Choroid plexus epithelial cell (primary cell): ENCODE measurements around the gene TBK1.
"Not testable (repeated sequence)": the region's sequence is repeated elsewhere in the genome, so short reads cannot be mapped to it uniquely, and the experiment has no call there.

ENCODE experiments used
- DNase-seq: peaks from one replicate; pipeline ENCODE4 v3.0.0-alpha.2; 2010; ENCODE audit warnings: low read depth
- H3K4me3 ChIP-seq: 2 replicates; pipeline ENCODE4 v1.5.1; 2011; ENCODE audit warnings: low read depth, mild to moderate bottlenecking, control low read depth, low read length, moderate library complexity
- TF ChIP-seq, protein P1 (sequence below): conservative IDR thresholded peaks from 2 replicates; pipeline ENCODE4 v1.5.1; 2011; ENCODE audit warnings: low read depth, mild to moderate bottlenecking, control low read depth, inconsistent platforms, low read length, moderate library complexity

TBK1 gene

DNA sequence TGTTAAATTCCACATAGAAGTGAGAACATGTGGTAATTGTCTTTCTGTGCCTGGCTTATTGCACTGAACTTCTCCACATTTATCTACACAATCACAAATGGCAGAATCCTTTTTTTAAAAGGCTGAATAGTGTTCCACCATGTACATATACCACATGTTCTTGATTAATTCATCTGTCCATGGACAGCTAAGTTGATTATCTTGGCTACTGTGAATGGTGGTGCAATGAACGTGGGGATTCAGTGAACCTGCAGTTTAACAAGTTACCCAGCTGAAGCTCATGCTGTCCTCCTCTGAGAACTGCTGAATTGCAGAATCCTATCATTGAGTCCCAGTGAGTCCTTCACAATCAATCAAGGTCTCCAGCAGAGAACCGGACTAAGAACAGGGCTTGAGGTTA lies 74.9 kb downstream of the TBK1 start:
- peak; percentile 58 for DNase-seq
- no peak overlapping the region for H3K4me3 ChIP-seq
- TF ChIP-seq, protein P1, sequence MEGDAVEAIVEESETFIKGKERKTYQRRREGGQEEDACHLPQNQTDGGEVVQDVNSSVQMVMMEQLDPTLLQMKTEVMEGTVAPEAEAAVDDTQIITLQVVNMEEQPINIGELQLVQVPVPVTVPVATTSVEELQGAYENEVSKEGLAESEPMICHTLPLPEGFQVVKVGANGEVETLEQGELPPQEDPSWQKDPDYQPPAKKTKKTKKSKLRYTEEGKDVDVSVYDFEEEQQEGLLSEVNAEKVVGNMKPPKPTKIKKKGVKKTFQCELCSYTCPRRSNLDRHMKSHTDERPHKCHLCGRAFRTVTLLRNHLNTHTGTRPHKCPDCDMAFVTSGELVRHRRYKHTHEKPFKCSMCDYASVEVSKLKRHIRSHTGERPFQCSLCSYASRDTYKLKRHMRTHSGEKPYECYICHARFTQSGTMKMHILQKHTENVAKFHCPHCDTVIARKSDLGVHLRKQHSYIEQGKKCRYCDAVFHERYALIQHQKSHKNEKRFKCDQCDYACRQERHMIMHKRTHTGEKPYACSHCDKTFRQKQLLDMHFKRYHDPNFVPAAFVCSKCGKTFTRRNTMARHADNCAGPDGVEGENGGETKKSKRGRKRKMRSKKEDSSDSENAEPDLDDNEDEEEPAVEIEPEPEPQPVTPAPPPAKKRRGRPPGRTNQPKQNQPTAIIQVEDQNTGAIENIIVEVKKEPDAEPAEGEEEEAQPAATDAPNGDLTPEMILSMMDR, result no peak

DNA sequence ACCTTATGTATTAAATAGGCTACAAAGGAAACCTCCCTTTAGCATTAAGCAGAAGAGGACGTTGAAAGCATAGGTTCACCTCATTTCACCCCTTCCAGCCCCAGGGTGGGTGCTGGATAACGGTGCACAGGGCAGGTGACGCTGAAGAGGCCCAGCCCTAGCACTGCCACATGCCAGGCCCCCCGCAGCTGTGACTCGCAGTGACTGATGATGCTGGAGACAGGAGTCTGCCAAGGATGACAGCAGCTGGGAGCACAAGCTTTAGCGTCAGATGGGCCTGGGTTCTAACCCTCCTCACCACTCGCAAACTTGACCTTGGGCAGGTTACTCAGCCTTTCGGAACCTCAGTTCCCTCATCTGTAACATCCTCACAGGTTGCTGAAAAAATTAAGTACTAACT lies 76.7 kb downstream of the TBK1 start:
- DNase-seq, result no peak
- TF ChIP-seq, protein P1, result no peak
- no peak overlapping the region for H3K4me3 ChIP-seq

DNA sequence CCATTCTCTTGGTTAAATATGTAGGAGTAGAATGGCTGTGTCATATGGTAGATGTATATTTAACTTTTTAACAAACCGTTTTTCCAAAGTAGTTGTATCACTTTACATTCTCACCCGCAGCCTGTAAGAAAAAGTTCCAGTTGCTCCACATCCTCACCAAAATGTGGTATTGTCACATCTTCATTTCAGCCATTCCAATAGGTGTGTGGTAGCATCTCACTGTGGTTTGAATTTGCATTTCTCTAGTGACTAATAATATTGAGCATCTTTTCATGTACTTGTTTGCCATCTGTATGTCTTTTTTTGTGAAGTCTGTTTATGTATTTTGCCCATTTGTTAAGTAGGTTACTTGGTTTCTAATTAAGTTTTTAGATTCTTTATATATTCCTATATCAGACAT lies 78.6 kb downstream of the TBK1 start:
- TF ChIP-seq, protein P1, result no peak
- no peak for DNase-seq
- no peak overlapping the region for H3K4me3 ChIP-seq

DNA sequence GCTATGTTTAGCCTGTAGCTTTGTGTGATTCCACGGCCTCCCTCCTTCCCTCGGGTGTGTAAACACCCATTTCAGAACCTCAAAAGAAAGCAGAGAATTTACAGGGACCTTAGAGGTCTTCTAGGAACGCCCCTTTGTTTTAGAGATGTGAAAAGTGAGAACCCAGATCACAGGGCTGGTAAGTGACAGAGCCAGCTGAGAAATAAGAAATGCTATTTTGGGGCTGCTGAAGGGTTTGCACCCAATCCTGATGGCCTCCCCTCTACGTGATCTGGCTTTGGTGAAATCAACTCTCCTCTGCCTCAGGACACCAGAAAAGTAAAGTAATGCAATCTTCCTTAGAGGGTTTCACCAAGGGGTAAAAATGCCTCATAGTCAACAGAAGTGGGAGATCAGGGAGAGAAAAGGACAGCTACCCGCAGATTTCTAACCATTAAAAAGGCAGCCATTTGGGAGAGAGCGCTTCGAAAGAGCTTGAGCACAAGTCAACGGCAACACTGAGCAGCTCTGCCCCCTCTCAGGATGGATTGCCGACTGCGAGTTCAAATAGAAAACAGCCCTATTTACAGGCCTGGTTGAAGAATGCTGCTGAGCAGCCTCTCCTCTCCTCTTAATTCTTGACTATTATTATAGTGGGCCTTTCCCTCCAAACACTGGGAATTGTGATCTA lies 79.9 kb downstream of the TBK1 start:
- DNase-seq, result no peak
- TF ChIP-seq, protein P1, result no peak
- H3K4me3 ChIP-seq, result no peak overlapping the region

DNA sequence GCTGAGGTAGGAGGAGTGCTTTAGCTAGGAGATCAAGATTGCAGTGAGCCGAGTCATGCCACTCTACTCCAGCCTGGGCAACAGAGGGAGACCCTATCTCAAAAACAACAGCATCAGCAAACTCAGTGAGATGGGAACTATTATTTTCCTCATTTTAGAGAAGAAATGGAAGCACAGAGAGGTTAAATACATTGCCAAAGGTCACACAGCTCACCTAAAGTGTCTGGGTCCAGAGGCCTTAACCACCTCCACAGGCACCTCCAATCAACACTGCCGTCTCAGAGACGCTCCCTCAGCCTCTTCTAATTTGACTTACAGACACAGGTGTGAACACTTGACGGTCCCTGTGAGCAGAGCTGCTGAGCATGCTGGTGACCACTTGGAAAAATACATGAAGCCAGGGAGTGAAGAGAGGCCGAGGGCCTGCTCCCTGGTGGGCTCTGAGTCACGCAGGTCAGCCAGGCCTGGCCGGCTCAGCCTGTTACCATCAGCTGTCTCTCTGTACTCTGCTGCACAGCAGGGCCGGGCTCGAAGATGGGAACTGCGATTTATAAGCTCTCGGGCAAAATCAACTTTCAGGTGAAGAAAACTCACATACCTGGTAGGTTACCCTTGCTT lies 80.9 kb downstream of the TBK1 start:
- DNase-seq, result no peak
- TF ChIP-seq, protein P1, result no peak

DNA sequence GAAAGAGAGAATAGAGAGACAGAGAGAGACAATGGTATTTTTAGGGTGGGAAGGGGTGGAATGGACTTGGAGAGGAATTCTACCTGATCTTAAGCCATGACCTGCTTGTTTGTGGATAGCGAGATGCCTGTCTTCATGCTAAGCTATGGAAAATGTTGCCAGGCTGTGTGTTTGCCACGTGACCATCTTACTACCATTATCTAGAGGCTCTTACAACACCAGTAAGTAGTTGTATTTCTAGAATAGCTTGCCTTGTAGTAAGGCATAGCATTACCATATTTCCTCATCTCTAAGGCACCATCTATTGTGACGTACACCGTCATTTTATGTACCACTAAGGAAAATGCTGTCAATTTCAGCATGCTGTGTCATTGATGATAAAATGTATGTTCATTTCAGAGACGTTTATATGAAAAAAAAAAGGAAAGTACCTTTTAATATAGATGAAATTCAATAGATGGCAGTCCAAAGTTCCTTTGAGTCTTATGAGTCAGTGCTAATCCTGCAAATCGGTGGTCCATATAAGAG lies 82.8 kb downstream of the TBK1 start:
- H3K4me3 ChIP-seq, result no peak overlapping the region
- TF ChIP-seq, protein P1, result no peak
- DNase-seq, result no peak

More for the DNA sequence above, 80.9 kb downstream of the TBK1 start:
- H3K4me3 ChIP-seq, result no peak overlapping the region

DNA sequence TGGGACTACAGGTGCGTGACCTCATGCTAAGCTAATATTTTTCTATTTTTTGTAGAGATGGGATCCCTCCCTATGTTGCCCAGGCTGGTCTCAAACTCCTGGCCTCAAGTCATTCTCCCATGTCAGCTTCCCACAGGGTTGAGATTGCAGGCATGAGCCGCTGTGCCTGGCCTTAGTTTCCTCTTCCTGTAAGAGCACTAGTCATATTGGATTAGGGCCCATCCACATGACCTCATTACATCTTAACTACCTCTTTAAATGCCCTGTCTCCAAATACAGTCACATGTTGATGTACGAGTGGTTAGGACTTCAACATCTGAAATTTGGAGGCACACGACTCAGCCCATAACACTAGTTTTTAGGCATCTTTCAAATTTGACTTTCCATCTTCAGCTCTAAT lies 86.2 kb downstream of the TBK1 start:
- no peak for DNase-seq
- no peak overlapping the region for H3K4me3 ChIP-seq
- TF ChIP-seq, protein P1, result no peak

DNA sequence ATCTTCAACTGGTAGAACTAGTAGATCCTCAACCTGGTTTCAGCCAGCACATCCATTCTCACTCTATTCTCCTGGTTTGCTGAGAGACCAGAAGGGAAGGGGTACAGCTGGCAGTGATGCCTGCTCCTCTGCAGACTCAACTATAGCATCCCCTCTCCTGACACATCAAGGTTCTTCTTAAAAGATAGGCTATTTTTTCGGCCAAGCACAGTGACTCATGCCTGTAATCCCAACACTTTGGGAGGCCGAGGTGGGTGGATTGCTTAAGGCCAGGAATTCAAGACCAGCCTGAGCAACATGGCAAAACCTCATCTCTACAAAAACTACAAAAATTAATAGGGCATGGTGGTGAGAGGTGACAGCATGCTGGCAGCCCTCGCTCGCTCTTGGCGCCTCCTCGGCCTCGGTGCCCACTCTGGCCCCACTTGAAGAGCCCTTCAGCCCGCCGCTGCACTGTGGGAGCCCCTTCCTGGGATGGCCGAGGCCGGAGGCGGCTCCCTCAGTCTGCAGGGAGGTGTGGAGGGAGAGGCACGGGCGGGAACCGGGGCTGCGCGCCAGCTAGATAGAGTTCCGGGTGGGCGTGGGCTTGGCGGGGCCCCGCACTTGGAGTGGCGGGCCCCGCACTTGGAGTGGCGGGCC lies 90.6 kb downstream of the TBK1 start:
- H3K4me3 ChIP-seq, result not testable (repeated sequence)
- DNase-seq, result peak; percentile 52
